ENCODE data around the gene LPGAT1.
"Not testable (repeated sequence)": the region's sequence is repeated elsewhere in the genome, so short reads cannot be mapped to it uniquely, and the experiment has no call there.

The LPGAT1 gene

GRCh38 chr1:211699059-211699458 lies 131.5 kb downstream of the LPGAT1 start:
- no peak for DNase-seq

DNA sequence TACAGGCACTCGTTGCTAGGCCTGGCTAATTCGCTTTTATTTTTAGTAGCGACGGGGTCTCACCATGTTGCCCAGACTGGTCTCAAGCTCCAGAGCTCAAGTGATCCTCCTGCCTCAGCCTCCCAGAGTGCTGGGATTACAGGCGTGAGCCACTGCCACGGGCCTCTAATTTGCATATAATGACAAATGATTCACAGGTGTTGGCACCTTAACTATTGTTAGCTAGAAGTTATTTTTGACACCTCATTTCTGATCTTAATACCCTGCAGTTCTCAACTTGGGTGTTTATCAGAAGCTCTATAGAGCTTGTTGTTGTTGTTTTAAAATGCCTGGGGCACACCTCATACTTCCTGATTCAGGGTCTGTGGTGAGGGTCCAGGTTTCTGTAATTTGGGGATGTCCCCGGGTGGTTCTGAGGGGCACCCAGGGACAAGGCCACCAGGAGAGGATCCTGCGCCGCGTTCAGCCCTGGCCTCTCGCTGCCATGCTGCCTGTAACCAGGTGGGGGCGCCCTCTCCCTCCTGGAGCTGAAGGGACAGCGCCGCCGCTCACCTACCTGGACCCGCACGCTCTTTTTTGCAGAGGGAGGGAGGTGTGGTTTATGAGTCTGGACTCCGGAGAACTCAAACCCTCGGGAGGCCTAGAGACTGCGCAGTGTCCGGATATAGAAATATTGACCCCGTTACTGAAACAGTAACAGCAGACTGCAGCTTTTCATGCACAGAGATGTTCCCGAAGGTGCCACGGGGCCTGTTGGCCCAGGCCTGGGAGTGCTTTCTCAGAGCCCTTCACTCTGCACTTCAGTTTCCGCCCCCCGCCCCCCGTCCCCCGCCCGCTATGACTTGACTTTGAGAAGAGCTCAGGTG lies 132.2 kb downstream of the LPGAT1 start:
- peak; percentile 24 for DNase-seq

DNA sequence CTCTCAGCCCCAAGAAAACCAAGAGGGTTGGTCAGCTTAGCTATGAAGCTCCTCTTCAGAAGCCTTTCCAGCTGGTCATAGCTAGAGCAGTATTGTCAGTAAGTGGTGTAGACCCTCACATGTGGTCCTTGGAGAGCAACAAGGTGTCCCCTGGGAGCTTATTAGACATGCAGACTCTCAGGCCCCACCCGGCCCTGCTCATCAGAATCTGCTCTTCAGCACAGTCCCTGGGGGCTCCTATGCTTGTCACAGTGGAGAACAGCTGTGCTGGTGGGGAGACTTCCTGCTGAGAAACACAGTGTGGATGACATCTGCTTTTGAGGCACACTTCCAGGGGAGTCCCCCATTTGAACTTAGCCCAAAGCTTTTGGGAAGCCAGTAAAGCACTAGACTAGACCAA lies 133.2 kb downstream of the LPGAT1 start:
- no peak for DNase-seq

DNA sequence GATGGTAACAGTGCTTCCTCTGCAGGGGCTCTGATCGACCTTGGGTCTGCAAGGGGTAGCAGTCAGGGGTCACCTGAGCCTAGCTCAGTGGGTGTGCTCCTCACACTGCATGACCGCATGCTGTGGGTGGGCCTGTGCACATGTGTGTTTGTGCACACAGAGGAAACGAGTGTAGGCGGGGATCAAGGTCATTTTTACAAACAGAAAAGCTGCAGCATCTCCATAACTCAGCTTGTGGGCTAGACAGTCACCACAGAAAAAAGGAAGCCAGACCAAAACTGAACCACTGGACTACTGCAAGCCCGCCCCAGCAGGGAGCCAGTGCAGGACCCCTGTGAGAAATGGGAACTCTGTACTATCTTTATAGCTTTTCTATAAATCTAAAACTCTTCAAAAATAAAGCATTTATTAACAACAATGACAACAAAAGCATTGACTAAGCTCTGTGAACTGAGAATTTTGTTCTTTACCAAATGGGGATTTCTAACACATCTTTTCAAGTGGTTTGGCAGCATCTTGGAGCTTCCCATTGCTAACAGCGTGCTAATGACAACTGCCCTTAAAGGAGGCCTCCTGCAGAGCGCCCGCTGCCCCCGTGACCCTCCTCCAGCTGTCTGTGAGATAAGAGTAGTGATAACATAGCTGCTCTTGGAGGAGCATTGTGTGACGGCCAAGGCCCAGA lies 135.3 kb downstream of the LPGAT1 start:
- no peak for DNase-seq

GRCh38 chr1:211693911-211694310 lies 136.7 kb downstream of the LPGAT1 start:
- DNase-seq = not testable (repeated sequence)
